AG04449 (cell line): ENCODE results near the gene WWC2.
"Not testable (repeated sequence)": the region's sequence is repeated elsewhere in the genome, so short reads cannot be mapped to it uniquely, and the experiment has no call there.

Source experiments
- CTCF ChIA-PET: fragments of 350-600 bp; formaldehyde crosslinking; extraction: SDS; loops from one replicate; lab custom pipeline; 2021; ENCODE audit warnings: antibody characterized with exemption; lab: Yijun Ruan, JAX
- POLR2A ChIA-PET: fragments of 400-600, 350-600 bp; formaldehyde crosslinking; extraction: SDS; loops from one replicate; lab custom pipeline; 2020; ENCODE audit warnings: antibody characterized with exemption, inconsistent platforms; lab: Yijun Ruan, JAX
- DNase-seq: peaks from one replicate; pipeline ENCODE4 v3.0.0-alpha.2; 2010; ENCODE audit warnings: low read depth, low spot score
- H3K4me3 ChIP-seq: 2 replicates; pipeline ENCODE4 v1.5.1; 2011; ENCODE audit warnings: low read depth, mild to moderate bottlenecking, control low read depth, low read length
- TF ChIP-seq, protein P1 (sequence below): IDR thresholded peaks from one replicate; pipeline ENCODE4 v1.5.1; 2011; ENCODE audit warnings: mild to moderate bottlenecking, moderate library complexity, low read length, control low read depth, inconsistent platforms; ENCODE audit not compliant: insufficient read depth; ENCODE audit errors: missing control alignments

The WWC2 gene

DNA sequence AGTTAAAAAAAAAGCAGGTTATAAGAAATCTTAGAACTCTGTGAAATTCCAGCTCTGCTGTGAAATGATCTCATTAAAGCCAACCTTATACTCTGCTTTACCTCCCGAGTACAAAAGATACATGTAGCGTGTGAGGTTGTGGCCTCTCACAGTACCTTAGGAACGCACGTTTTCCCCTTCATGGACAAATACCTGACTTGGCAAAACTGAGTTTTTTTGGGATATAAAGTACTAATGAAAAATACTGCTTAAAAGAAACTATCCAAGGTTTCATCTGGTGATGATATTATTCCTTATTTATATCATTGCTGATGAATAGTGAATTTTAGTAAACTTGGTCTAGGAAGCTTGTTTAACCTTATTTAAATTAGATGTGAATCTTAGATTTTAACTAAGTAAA is 48.9 kb downstream of the WWC2 start:
- DNase-seq = no peak
- CTCF ChIA-PET = interaction anchor here (0.8 to 2.7 kb wide), 4 partner anchors 12 to 114 kb away, joined by 3 to 10 read pairs (median 4); no protein-coding TSS in a partner anchor
- H3K4me3 ChIP-seq = no peak overlapping the region
- POLR2A ChIA-PET = interaction anchor here (1.6 kb wide), 1 partner anchor 49 kb away, joined by 3 read pairs; the partner anchor contains the start of gene WWC2
- TF ChIP-seq, protein P1, sequence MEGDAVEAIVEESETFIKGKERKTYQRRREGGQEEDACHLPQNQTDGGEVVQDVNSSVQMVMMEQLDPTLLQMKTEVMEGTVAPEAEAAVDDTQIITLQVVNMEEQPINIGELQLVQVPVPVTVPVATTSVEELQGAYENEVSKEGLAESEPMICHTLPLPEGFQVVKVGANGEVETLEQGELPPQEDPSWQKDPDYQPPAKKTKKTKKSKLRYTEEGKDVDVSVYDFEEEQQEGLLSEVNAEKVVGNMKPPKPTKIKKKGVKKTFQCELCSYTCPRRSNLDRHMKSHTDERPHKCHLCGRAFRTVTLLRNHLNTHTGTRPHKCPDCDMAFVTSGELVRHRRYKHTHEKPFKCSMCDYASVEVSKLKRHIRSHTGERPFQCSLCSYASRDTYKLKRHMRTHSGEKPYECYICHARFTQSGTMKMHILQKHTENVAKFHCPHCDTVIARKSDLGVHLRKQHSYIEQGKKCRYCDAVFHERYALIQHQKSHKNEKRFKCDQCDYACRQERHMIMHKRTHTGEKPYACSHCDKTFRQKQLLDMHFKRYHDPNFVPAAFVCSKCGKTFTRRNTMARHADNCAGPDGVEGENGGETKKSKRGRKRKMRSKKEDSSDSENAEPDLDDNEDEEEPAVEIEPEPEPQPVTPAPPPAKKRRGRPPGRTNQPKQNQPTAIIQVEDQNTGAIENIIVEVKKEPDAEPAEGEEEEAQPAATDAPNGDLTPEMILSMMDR = no peak

DNA sequence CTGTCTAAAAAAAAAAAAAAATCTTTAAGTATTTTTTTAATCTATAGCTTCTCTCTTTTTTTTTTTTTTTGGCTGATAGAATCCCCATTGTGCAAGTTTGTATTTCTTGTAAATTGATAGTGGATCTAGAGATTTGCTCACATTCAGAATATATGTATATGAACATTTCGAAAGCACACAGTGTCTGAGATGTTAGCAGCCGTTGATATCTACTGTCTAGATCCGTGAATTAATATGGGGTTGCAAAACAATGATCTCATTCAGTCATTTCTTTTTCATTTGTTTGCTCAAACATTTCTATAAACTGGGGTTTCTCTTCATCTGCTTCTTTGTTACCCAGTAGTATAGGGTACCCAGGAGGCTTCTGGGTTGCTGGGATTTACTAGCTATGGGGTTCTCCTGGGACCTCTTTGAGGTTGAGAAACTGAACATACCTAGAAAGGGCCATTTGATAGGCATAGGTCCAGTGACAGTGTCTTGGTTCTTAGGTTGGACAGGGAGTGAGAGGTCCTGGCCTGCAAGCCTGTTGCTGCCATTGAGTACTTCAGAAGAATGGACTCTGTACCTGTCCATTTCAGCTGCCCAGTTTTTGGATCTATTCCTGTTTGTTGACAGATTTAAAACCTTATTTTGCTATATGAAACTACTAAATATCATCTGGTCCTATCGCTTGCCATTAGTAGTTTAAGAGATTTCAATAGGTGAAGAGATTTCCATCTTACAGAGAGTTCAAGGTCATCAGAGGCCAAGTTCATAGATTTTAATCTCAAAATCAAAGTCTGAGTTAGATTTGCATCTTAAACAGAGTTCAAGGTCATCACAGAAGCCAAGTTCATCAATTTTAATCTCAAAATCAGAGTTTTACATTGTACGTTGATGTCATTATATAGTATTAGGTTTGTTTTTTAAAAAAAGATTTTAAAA is 50.8 kb downstream of the WWC2 start:
- no peak for DNase-seq
- H3K4me3 ChIP-seq = no peak overlapping the region
- CTCF ChIA-PET = interaction anchor here (0.6 to 2.7 kb wide), 2 partner anchors 47 to 112 kb away, joined by 3 to 10 read pairs; no protein-coding TSS in a partner anchor
- POLR2A ChIA-PET = no interaction called here
- TF ChIP-seq, protein P1 = no peak

DNA sequence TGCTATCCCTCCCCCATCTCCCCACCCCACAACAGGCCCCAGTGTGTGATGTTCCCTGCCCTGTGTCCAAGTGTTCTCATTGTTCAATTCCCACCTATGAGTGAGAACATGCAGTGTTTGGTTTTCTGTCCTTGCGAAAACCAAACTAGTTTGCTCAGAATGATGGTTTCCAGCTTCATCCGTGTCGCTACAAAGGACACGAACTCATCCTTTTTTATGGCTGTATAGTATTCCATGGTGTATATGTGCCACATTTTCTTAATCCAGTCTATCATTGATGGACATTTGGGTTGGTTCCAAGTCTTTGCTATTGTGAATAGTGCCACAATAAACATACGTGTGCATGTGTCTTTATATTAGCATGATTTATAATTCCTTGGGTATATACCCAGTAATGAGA is 51.6 kb downstream of the WWC2 start:
- CTCF ChIA-PET, POLR2A ChIA-PET, DNase-seq, H3K4me3 ChIP-seq: not testable (repeated sequence)

DNA sequence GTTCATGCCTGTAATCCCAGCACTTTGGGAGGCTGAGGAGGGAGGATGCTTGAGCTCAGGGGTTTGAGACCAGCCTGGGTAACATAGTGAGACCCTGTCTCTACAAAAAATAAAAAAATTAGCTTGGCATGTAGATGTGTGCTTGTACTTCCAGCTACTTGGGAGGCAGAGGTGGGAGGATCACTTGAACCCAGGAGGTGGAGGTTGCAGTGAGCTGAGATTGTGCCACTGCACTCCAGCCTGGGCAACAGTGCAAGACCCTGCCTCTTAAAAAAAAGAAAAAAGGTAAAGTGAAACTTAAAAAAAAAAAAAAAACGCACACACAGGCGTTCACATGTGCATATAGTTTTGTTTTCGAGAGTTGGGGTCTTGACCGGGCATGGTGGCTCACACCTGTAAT is 53.2 kb downstream of the WWC2 start:
- DNase-seq, H3K4me3 ChIP-seq, POLR2A ChIA-PET, CTCF ChIA-PET: not testable (repeated sequence)

DNA sequence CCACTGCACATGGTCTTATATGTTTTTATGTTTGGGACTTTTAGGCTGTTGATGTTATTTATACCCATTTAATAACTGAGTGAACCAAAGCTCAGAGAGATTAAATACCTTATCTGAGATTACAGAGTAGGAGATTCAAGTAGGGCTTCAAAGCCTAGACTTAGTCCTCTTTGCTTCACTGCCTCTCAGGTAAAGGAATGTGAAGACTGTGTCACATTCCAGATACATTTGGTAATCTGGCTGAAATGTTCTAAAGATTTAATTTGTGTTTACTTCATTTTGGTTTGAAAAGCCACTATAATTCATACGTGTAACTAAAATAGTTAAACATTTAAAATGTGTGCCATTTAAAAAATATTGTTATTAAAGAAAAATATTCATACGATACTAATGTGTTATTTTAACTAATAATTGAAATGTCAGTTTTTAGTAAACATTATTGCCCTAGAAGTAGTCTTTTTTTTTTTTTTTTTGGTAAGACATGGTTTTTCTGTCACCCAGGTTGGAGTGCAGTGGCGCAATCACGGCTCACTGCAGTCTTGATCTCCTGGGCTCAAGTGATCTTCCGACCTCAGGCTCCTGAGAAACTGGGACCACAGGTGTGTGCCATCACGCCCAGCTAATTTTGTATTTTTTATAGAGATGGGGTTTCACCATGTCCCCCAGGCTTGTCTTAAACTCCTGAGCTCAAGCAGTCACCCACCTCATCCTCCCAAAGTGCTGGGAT is 54.3 kb downstream of the WWC2 start:
- TF ChIP-seq, protein P1 = no peak

DNA sequence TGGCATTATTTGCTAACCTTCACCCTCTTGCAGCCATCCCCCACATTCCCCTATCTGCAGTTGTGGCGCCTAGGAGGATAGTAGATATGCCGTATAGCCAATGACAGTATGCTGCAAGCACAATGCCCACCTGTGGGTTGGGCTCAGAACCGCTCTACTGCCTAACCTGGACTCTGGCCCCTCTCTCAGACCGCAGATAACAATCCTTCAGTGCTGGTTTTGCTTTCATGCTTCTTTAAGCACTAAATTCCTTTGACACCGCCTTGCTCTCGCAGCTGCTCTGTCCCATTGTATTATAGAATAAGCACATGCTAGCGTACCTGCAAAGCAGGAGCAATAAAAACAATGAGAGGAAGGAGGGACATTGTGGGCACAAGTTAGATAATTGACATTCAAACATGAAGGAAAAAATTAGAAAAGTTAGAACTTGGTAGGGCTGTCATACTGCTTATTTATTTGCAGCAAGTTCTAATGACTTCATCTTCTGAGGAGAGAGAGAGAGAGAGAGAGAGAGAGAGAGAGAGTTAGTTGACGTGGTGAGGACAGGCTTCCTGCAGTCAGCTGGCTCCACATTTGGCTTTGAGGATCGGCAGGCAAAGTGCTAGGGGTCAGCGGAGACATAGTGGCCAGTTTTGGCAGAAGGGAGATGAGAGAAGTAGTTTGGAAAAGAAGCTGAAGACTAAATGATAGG is 55.8 kb downstream of the WWC2 start:
- no peak overlapping the region for H3K4me3 ChIP-seq
- ChIA-PET POLR2A (no interaction called here), CTCF (no interaction called here)
- TF ChIP-seq, protein P1 = no peak
- no peak for DNase-seq

More for the DNA sequence above, 54.3 kb downstream of the WWC2 start:
- no peak for DNase-seq
- H3K4me3 ChIP-seq = no peak overlapping the region
- ChIA-PET POLR2A (interaction anchor here (0.6 kb wide), 1 partner anchor 77 kb away, joined by 3 read pairs; no protein-coding TSS in a partner anchor), CTCF (interaction anchor here (1.1 kb wide), 1 partner anchor 10 kb away, joined by 3 read pairs; no protein-coding TSS in a partner anchor)
